ENCODE measurements around the gene ATP4B. TPM values are rescaled to one million over a fixed set of nuclear protein-coding genes. Genes with fewer than 3 reads are reported as not detected.

The ATP4B gene
- total and polyA plus RNA-seq, 2 of the 8 experiments (the other 6 are each of a cell fraction or from before 2014, with no cell fraction given): 0.05 TPM; not detected in 1

GRCh38 chr13:113635709-113636108 is 22.3 kb downstream of the ATP4B start (continued):
- TF ChIP-seq EP300 (IDR thresholded peaks at IDR 0.05; ENCODE audit: borderline replicate concordance in 1 of 2, low read depth in 2 of 2, low read length in 2 of 2) (no peak), EZH2 (IDR thresholded peaks at IDR 0.05; ENCODE audit: low read depth, low read length, severe bottlenecking) (no peak), PHF8 (conservative IDR thresholded peaks at IDR 0.05; ENCODE audit: low read depth, low read length) (no peak)

Measured in H1 (cell line).